ENCODE data around the gene PTP4A1.
"Not testable (repeated sequence)": the region's sequence is repeated elsewhere in the genome, so short reads cannot be mapped to it uniquely, and the experiment has no call there.

PTP4A1 gene

GRCh38 chr6:63572044-63572746 lies at the start of gene PTP4A1, which contains the start of gene LOC128125822:
Gene PTP4A1, plus strand, starts transcription at chr6:63572480. Its CDS starts 4,401 bp downstream, at chr6:63576881.
Gene LOC128125822, plus strand, starts transcription at chr6:63572480.
- in situ Hi-C loops (cut with HindIII; ENCODE audit: low sequenced_read_pairs): no loop called here

- in situ Hi-C loops (cut with HindIII; ENCODE audit: low sequenced_read_pairs): not testable (repeated sequence)
These were observed 49.4 kb upstream of the PTP4A1 start for GRCh38 chr6:63522911-63523287.

GRCh38 chr6:63523630-63524029 lies 48.6 kb upstream of the PTP4A1 start:
- in situ Hi-C loops (cut with HindIII; ENCODE audit: low sequenced_read_pairs): no loop called here

GRCh38 chr6:63525186-63525878 lies 46.9 kb upstream of the PTP4A1 start:
- in situ Hi-C loops (cut with HindIII; ENCODE audit: low sequenced_read_pairs): no loop called here

GRCh38 chr6:63526931-63527330 lies 45.3 kb upstream of the PTP4A1 start:
- in situ Hi-C loops (cut with HindIII; ENCODE audit: low sequenced_read_pairs): no loop called here

GRCh38 chr6:63527658-63528514 lies 44.4 kb upstream of the PTP4A1 start:
- in situ Hi-C loops (cut with HindIII; ENCODE audit: low sequenced_read_pairs): no loop called here

- in situ Hi-C loops (cut with HindIII; ENCODE audit: low sequenced_read_pairs): no loop called here
These were observed 42.8 kb upstream of the PTP4A1 start for GRCh38 chr6:63529498-63529897.

GRCh38 chr6:63530182-63530581 lies 42.1 kb upstream of the PTP4A1 start:
- in situ Hi-C loops (cut with HindIII; ENCODE audit: low sequenced_read_pairs): no loop called here

- in situ Hi-C loops (cut with HindIII; ENCODE audit: low sequenced_read_pairs): no loop called here
These were observed 41.3 kb upstream of the PTP4A1 start for GRCh38 chr6:63530991-63531390.

GRCh38 chr6:63533026-63533425 lies 39.3 kb upstream of the PTP4A1 start:
- in situ Hi-C loops (cut with HindIII; ENCODE audit: low sequenced_read_pairs): no loop called here

GRCh38 chr6:63533952-63534351 lies 38.3 kb upstream of the PTP4A1 start:
- in situ Hi-C loops (cut with HindIII; ENCODE audit: low sequenced_read_pairs): no loop called here

GRCh38 chr6:63537201-63537958 lies 34.9 kb upstream of the PTP4A1 start:
- in situ Hi-C loops (cut with HindIII; ENCODE audit: low sequenced_read_pairs): no loop called here

- in situ Hi-C loops (cut with HindIII; ENCODE audit: low sequenced_read_pairs): no loop called here
These were observed 34.4 kb upstream of the PTP4A1 start for GRCh38 chr6:63537959-63538300.

- in situ Hi-C loops (cut with HindIII; ENCODE audit: low sequenced_read_pairs): no loop called here
These were observed 33.7 kb upstream of the PTP4A1 start for GRCh38 chr6:63538550-63538949.

GRCh38 chr6:63543001-63543400 lies 29.3 kb upstream of the PTP4A1 start:
- in situ Hi-C loops (cut with HindIII; ENCODE audit: low sequenced_read_pairs): no loop called here

- in situ Hi-C loops (cut with HindIII; ENCODE audit: low sequenced_read_pairs): no loop called here
These were observed 28.3 kb upstream of the PTP4A1 start for GRCh38 chr6:63543982-63544381.

GRCh38 chr6:63546236-63546635 lies 26.0 kb upstream of the PTP4A1 start:
- in situ Hi-C loops (cut with HindIII; ENCODE audit: low sequenced_read_pairs): no loop called here

GRCh38 chr6:63546697-63547096 lies 25.6 kb upstream of the PTP4A1 start:
- in situ Hi-C loops (cut with HindIII; ENCODE audit: low sequenced_read_pairs): no loop called here

- in situ Hi-C loops (cut with HindIII; ENCODE audit: low sequenced_read_pairs): no loop called here
These were observed 23.2 kb upstream of the PTP4A1 start for GRCh38 chr6:63549076-63549475.

- in situ Hi-C loops (cut with HindIII; ENCODE audit: low sequenced_read_pairs): no loop called here
These were observed 19.1 kb upstream of the PTP4A1 start for GRCh38 chr6:63553208-63553607.

- in situ Hi-C loops (cut with HindIII; ENCODE audit: low sequenced_read_pairs): no loop called here
These were observed 18.4 kb upstream of the PTP4A1 start for GRCh38 chr6:63553900-63554299.
